ENCODE measurements around the gene TSN.

- TF ChIP-seq POLR2AphosphoS5 (IDR thresholded peaks at IDR 0.05; ENCODE audit: low read depth), result no peak
- no peak for TF ChIP-seq CTCF (IDR thresholded peaks at IDR 0.05; ENCODE audit: insufficient read depth, low read length)
- TF ChIP-seq REST (IDR thresholded peaks at IDR 0.05; ENCODE audit: insufficient replicate concordance, low read depth), result no peak
These were observed 14.0 kb upstream of the TSN start for GRCh38 chr2:121741450-121741849.
